ENCODE measurements around the gene OR10G6. TPM values are rescaled to one million over a fixed set of nuclear protein-coding genes. Genes with fewer than 3 reads are reported as not detected.

The OR10G6 gene
- total and polyA plus RNA-seq, 4 donors, result not detected

DNA sequence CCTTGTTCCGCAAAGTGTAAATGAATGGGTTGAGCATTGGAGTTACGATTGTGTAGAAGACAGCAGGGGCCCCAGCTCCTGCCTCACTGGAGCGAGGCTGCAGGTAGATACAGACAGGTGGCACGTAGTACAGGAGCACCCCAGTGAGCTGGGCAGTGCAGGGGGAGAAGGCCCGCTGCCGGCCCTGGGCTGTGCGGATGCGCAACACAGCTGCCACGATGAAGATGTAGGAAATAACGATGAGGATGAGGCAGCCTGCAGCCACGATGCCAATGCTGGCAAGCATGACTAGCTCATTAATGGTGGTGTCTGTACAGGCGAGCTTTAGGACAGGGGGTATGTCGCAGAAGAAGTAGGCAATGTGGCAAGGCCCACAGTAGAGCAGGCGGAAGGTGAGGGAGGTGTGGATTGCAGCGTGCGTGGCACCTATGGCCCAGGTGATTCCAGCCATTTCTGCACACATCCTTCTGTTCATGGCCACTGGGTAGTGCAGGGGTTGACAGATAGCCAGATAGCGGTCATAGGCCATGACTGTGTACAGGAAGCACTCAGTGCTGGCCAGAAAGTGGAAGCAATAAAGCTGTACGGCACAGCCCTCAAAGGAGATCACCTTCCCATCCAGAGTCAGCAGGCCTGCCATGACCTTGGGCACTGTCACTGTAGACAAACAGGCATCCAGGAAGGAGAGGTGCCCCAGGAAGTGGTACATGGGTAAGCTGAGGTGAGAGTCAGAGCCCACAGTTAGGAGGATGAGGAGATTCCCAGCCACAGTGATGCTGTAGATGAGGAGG, 18.0 kb downstream of the OR10G6 start:
- Histone ChIP-seq H3K27ac (ENCODE audit: low read depth, low read length) (no peak overlapping the region), H3K36me3 (ENCODE audit: control insufficient read depth, insufficient read depth, low read length) (no peaks in the 10 kb centered on the region), H3K27me3 (ENCODE audit: control insufficient read depth, insufficient read depth, low read length) (no peaks in the 10 kb centered on the region), H3K9me3 (ENCODE audit: control insufficient read depth, insufficient read depth, low read length) (no peaks in the 10 kb centered on the region), H3K4me1 (ENCODE audit: control insufficient read depth, insufficient read depth, low read length) (no peaks in the 10 kb centered on the region), H3K4me3 (ENCODE audit: low read depth, low read length) (no peak overlapping the region)
- 90% methylated on average over 18 of the region's 18 CpGs for WGBS (ENCODE audit: insufficient coverage)
- DNase-seq (ENCODE audit: low read depth in 4 of 6, low spot score in 6 of 6), result no peak

DNA sequence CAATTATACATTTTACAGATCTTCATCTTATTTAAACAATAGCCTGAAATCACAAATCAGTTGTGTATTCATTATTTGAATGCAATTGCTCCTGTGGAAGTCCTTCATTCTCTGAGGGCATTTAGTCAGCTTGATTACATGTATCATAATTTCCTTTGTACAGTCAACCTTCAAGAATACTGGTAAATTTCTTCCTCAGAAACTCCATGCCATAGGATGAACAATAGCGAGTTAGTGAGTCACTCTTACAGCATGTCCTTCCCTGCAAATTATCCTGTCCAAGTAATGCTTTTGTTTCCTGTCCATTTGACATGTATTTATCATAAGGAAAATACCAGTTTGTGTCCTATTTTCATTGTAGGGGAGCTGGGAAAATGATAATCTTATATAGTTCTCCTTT, 21.1 kb downstream of the OR10G6 start:
- no peaks in the 10 kb centered on the region for H3K4me1 ChIP-seq (ENCODE audit: control insufficient read depth, insufficient read depth, low read length)
- no peaks in the 10 kb centered on the region for H3K27me3 ChIP-seq (ENCODE audit: control insufficient read depth, insufficient read depth, low read length)
- no peak for DNase-seq (ENCODE audit: low read depth in 4 of 6, low spot score in 6 of 6)
- H3K4me3 ChIP-seq (ENCODE audit: low read depth, low read length), result no peak overlapping the region
- H3K27ac ChIP-seq (ENCODE audit: low read depth, low read length), result no peak overlapping the region
- H3K9me3 ChIP-seq (ENCODE audit: control insufficient read depth, insufficient read depth, low read length), result no peaks in the 10 kb centered on the region
- no peaks in the 10 kb centered on the region for H3K36me3 ChIP-seq (ENCODE audit: control insufficient read depth, insufficient read depth, low read length)
- no CpG with 5 or more reads among the region's 1 CpG for WGBS (ENCODE audit: insufficient coverage)

DNA sequence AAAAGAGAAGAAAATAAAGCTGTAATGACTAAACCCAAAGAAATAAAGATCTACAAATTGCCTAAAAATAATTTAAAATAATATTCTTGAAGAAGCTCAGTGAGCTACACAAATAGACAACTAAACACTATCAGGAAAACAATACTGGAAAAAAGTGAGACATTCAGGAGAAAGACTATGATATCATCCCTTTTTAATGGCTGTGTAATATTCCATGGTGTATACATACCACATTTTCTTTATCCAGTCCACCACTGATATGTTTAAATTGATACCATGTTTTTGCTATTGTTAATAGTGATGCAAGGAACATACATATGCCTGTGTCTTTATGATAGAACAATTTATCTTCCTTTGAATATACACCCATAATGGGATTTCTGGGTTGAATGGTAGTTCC, 38.2 kb downstream of the OR10G6 start:
- no peak for DNase-seq (ENCODE audit: low read depth in 4 of 6, low spot score in 6 of 6)

DNA sequence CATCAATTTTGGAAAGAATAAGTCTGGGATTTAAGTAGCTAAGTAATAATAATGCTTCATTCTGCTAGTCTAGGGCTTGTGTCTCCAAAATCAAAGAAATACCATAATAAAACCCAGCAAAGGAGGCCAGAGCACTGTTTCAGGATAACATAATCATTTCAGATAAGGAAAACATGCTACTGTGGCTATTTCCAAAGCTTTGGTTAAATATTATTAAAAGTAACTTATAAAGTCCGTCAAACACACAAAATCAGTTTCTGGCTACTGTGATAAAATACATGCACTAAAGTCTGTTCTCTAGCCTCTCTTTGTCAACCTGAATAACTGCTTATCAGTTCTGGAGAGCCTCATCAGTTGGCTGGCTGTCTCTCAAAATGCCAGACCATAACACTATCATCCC, 49.8 kb downstream of the OR10G6 start:
- H3K4me3 ChIP-seq (ENCODE audit: low read depth, low read length), result no peak overlapping the region
- DNase-seq (ENCODE audit: low read depth in 4 of 6, low spot score in 6 of 6), result no peak
- no peaks in the 10 kb centered on the region for H3K36me3 ChIP-seq (ENCODE audit: control insufficient read depth, insufficient read depth, low read length)
- no peak overlapping the region for H3K27ac ChIP-seq (ENCODE audit: low read depth, low read length)
- H3K27me3 ChIP-seq (ENCODE audit: control insufficient read depth, insufficient read depth, low read length), result no peaks in the 10 kb centered on the region
- H3K9me3 ChIP-seq (ENCODE audit: control insufficient read depth, insufficient read depth, low read length), result no peaks in the 10 kb centered on the region
- H3K4me1 ChIP-seq (ENCODE audit: control insufficient read depth, insufficient read depth, low read length), result no peaks in the 10 kb centered on the region
- no CpG with 5 or more reads among the region's 1 CpG for WGBS (ENCODE audit: insufficient coverage)

More for the DNA sequence above, 38.2 kb downstream of the OR10G6 start:
- Histone ChIP-seq H3K36me3 (ENCODE audit: control insufficient read depth, insufficient read depth, low read length) (no peaks in the 10 kb centered on the region), H3K9me3 (ENCODE audit: control insufficient read depth, insufficient read depth, low read length) (no peaks in the 10 kb centered on the region), H3K27ac (ENCODE audit: low read depth, low read length) (no peak overlapping the region), H3K4me1 (ENCODE audit: control insufficient read depth, insufficient read depth, low read length) (no peaks in the 10 kb centered on the region), H3K27me3 (ENCODE audit: control insufficient read depth, insufficient read depth, low read length) (no peaks in the 10 kb centered on the region), H3K4me3 (ENCODE audit: low read depth, low read length) (no peak overlapping the region)

Other genes starting within 250 kb of the OR10G6 start
- not detected for gene OR6X1, start 240.6 kb downstream of the OR10G6 start, total RNA-seq
- not detected for gene OR6X1, start 240.6 kb downstream of the OR10G6 start, polyA plus RNA-seq (ENCODE audit: insufficient read length in 2 of 2)
- gene OR6M1, start 188.8 kb downstream of the OR10G6 start, total RNA-seq, result not detected
- gene OR6M1, start 188.8 kb downstream of the OR10G6 start, polyA plus RNA-seq (ENCODE audit: insufficient read length in 2 of 2), result not detected
- not detected for gene TMEM225, start 109.5 kb downstream of the OR10G6 start, total RNA-seq
- not detected for gene TMEM225, start 109.5 kb downstream of the OR10G6 start, polyA plus RNA-seq (ENCODE audit: insufficient read length in 2 of 2)
- under 1 TPM; 0.06 to 0.10 TPM for gene OR8D4, start 93.0 kb downstream of the OR10G6 start, total RNA-seq
- not detected for gene OR8D4, start 93.0 kb downstream of the OR10G6 start, polyA plus RNA-seq (ENCODE audit: insufficient read length in 2 of 2)
- not detected for gene OR4D5, start 55.5 kb downstream of the OR10G6 start, total RNA-seq
- gene OR4D5, start 55.5 kb downstream of the OR10G6 start, polyA plus RNA-seq (ENCODE audit: insufficient read length in 2 of 2), result not detected
- not detected for gene OR6T1, start 51.3 kb downstream of the OR10G6 start, total RNA-seq
- not detected for gene OR6T1, start 51.3 kb downstream of the OR10G6 start, polyA plus RNA-seq (ENCODE audit: insufficient read length in 2 of 2)
- gene OR10S1, start 17.4 kb downstream of the OR10G6 start, total RNA-seq, result not detected
- gene OR10S1, start 17.4 kb downstream of the OR10G6 start, polyA plus RNA-seq (ENCODE audit: insufficient read length in 2 of 2), result not detected
- gene OR10G4, start 17.8 kb upstream of the OR10G6 start, total RNA-seq, result not detected
- gene OR10G4, start 17.8 kb upstream of the OR10G6 start, polyA plus RNA-seq (ENCODE audit: insufficient read length in 2 of 2), result not detected
- not detected for gene OR10G9, start 27.9 kb upstream of the OR10G6 start, total RNA-seq
- gene OR10G9, start 27.9 kb upstream of the OR10G6 start, polyA plus RNA-seq (ENCODE audit: insufficient read length in 2 of 2), result not detected
- not detected for gene OR10G8, start 31.6 kb upstream of the OR10G6 start, total RNA-seq
- gene OR10G8, start 31.6 kb upstream of the OR10G6 start, polyA plus RNA-seq (ENCODE audit: insufficient read length in 2 of 2), result not detected
- gene OR10G7, start 46.2 kb upstream of the OR10G6 start, total RNA-seq, result not detected
- gene OR10G7, start 46.2 kb upstream of the OR10G6 start, polyA plus RNA-seq (ENCODE audit: insufficient read length in 2 of 2), result not detected
- gene VWA5A, start 120.3 kb upstream of the OR10G6 start, total RNA-seq, result 10 to 100 TPM; 22.8 to 50.4 TPM
- gene VWA5A, start 120.3 kb upstream of the OR10G6 start, polyA plus RNA-seq (ENCODE audit: insufficient read length in 2 of 2), result 10 to 100 TPM; 38.4 to 41.5 TPM
- gene OR10D3, start 188.2 kb upstream of the OR10G6 start, total RNA-seq, result not detected
- gene OR10D3, start 188.2 kb upstream of the OR10G6 start, polyA plus RNA-seq (ENCODE audit: insufficient read length in 2 of 2), result not detected
- gene OR8G1, start 245.9 kb upstream of the OR10G6 start, total RNA-seq, result not detected
- gene OR8G1, start 245.9 kb upstream of the OR10G6 start, polyA plus RNA-seq (ENCODE audit: insufficient read length in 2 of 2), result not detected